Common myeloid progenitor, CD34-positive (primary cell): ENCODE measurements around the gene ZNRF2.
"Not testable (repeated sequence)": the region's sequence is repeated elsewhere in the genome, so short reads cannot be mapped to it uniquely, and the experiment has no call there.

ENCODE experiments used
- CTCF ChIA-PET: fragments of 350-600 bp; sonication (Branson Sonifier 250); formaldehyde crosslinking; loops from one replicate; lab custom pipeline; 2021; ENCODE audit warnings: antibody characterized with exemption; lab: Charles Lee
- POLR2A ChIA-PET: fragments of 350-600 bp; sonication (Branson Sonifier 250); formaldehyde crosslinking; loops from one replicate; lab custom pipeline; 2021; ENCODE audit warnings: antibody characterized with exemption; lab: Charles Lee
- DNase-seq, 3 donors: peaks; one replicate each; pipeline versions ENCODE4 v3.0.0 to v3.0.0-alpha.2; 2013
- H3K27ac ChIP-seq, 2 experiments: 1 replicate in 1 of 2; 2 replicates in 1 of 2; pipeline ENCODE4 v1.7.0; 2013; ENCODE audit warnings: inconsistent platforms in 2 of 2, low read length in 2 of 2, mild to moderate bottlenecking in 2 of 2, low read depth in 1 of 2, moderate library complexity in 1 of 2; ENCODE audit not compliant: severe bottlenecking in 2 of 2, insufficient read depth in 1 of 2, poor library complexity in 1 of 2
- H3K27me3 ChIP-seq, 5 experiments: replicated peaks in 2 of 5; 1 replicate in 3 of 5; 2 replicates in 2 of 5; pipeline versions ENCODE4 v1.6.1 to v1.7.0; 2013; ENCODE audit warnings: low read length in 4 of 5, mild to moderate bottlenecking in 2 of 5, moderate library complexity in 2 of 5, inconsistent platforms in 1 of 5; ENCODE audit not compliant: insufficient read depth in 5 of 5, control insufficient read depth in 4 of 5
- H3K36me3 ChIP-seq, 4 experiments: 1 replicate in 2 of 4; 2 replicates in 2 of 4; pipeline versions ENCODE4 v1.6.1 to v1.7.0; 2013; ENCODE audit warnings: low read length in 3 of 4, control low read depth in 1 of 4, mild to moderate bottlenecking in 1 of 4; ENCODE audit not compliant: control insufficient read depth in 4 of 4, insufficient read depth in 4 of 4
- H3K4me1 ChIP-seq, 4 experiments: 1 replicate in 3 of 4; 2 replicates in 1 of 4; pipeline versions ENCODE4 v1.6.1 to v1.7.1; 2013; ENCODE audit warnings: low read length in 3 of 4, mild to moderate bottlenecking in 3 of 4, control low read depth in 1 of 4, inconsistent platforms in 1 of 4, moderate library complexity in 1 of 4; ENCODE audit not compliant: control insufficient read depth in 4 of 4, insufficient read depth in 4 of 4; ENCODE audit errors: control extremely low read depth in 1 of 4
- H3K4me3 ChIP-seq, 7 experiments: 1 replicate in 4 of 7; 2 replicates in 3 of 7; pipeline versions ENCODE4 v1.5.1 to v1.7.0; 2013; ENCODE audit warnings: mild to moderate bottlenecking in 7 of 7, low read length in 6 of 7, moderate library complexity in 6 of 7, inconsistent platforms in 2 of 7, low read depth in 2 of 7, control low read depth in 1 of 7; ENCODE audit not compliant: insufficient read depth in 4 of 7, control insufficient read depth in 1 of 7; ENCODE audit errors: extremely low read depth in 1 of 7
- H3K9me3 ChIP-seq, 5 experiments: 1 replicate in 4 of 5; 2 replicates in 1 of 5; pipeline versions ENCODE4 v1.6.1 to v1.7.1; 2013; ENCODE audit warnings: low read length in 4 of 5, mild to moderate bottlenecking in 2 of 5, inconsistent platforms in 1 of 5, low read depth in 1 of 5, moderate library complexity in 1 of 5; ENCODE audit not compliant: control insufficient read depth in 4 of 5, insufficient read depth in 2 of 5; ENCODE audit errors: control extremely low read depth in 1 of 5
- WGBS: methylation state at CpG from one replicate; pipeline ENCODE4 v1.1.5; 2013; ENCODE audit not compliant: insufficient coverage; 5-methylcytosine and 5-hydroxymethylcytosine counted together

The ZNRF2 gene

GRCh38 chr7:30285067-30285535, 704 bp downstream of the ZNRF2 start:
- no peaks in the 10 kb centered on the region for H3K36me3 ChIP-seq
- WGBS: 0% methylated on average over 50 of the region's 72 CpGs
- peaks cover 0 to 7% (median 3%) of the 10 kb centered on the region in 5 experiments for H3K9me3 ChIP-seq
- peaks cover 6 to 21% (median 7%) of the 10 kb centered on the region in 4 experiments for H3K4me1 ChIP-seq
- peak overlapping the region; percentile 58 to 74 for H3K27ac ChIP-seq
- no peaks in the 10 kb centered on the region for H3K27me3 ChIP-seq
- DNase-seq: peak in 1 of 3 donors; percentile 28
- ChIA-PET POLR2A (interaction anchor here (1.3 kb wide), 1 partner anchor 193 kb away, joined by 3 read pairs; no protein-coding TSS in a partner anchor), CTCF (interaction anchor here (1.2 kb wide), 1 partner anchor 9 kb away, joined by 3 read pairs; no protein-coding TSS in a partner anchor)
- peak overlapping the region; percentile 84 to 95 (median 91) for H3K4me3 ChIP-seq

- H3K4me3 ChIP-seq: peak overlapping the region; percentile 84 to 95 (median 91)
- POLR2A ChIA-PET: no interaction called here
- H3K27ac ChIP-seq: peak overlapping the region; percentile 25 to 81
Observed at GRCh38 chr7:30285536-30286284, 1.3 kb downstream of the ZNRF2 start.

GRCh38 chr7:30286749-30287148, 2.4 kb downstream of the ZNRF2 start:
- Histone ChIP-seq H3K4me3 (peak overlapping the region in 6 of 7 experiments; percentile 84 to 95 (median 90)), H3K27ac (peak overlapping the region in 1 of 2 experiments; percentile 81), H3K9me3 (peaks cover 0 to 7% (median 4%) of the 10 kb centered on the region in 5 experiments), H3K4me1 (peaks cover 6 to 25% (median 7%) of the 10 kb centered on the region in 4 experiments), H3K36me3 (peaks cover 0 to 4% (median 0%) of the 10 kb centered on the region in 4 experiments), H3K27me3 (no peaks in the 10 kb centered on the region)
- 93% methylated on average over 3 of the region's 11 CpGs for WGBS
- CTCF ChIA-PET: no interaction called here
- POLR2A ChIA-PET: no interaction called here
- DNase-seq: no peak

More at GRCh38 chr7:30285536-30286284, 1.3 kb downstream of the ZNRF2 start:
- no peaks in the 10 kb centered on the region for H3K36me3 ChIP-seq
- DNase-seq: peak; percentile 64 to 92 (median 87)
- H3K9me3 ChIP-seq: peaks cover 0 to 7% (median 4%) of the 10 kb centered on the region in 5 experiments
- H3K4me1 ChIP-seq: peaks cover 6 to 25% (median 7%) of the 10 kb centered on the region in 4 experiments
- CTCF ChIA-PET: interaction anchor here (1.2 kb wide), 1 partner anchor 10 kb away, joined by 3 read pairs; no protein-coding TSS in a partner anchor
- H3K27me3 ChIP-seq: no peaks in the 10 kb centered on the region
- WGBS: 0% methylated on average over 72 of the region's 79 CpGs

- H3K27ac ChIP-seq, H3K36me3 ChIP-seq, H3K9me3 ChIP-seq, DNase-seq, H3K27me3 ChIP-seq, POLR2A ChIA-PET: not testable (repeated sequence)
- H3K4me3 ChIP-seq: peak overlapping the region in 1 of 7 experiments; percentile 12
- H3K4me1 ChIP-seq: peaks cover 6 to 25% (median 7%) of the 10 kb centered on the region in 4 experiments
- WGBS: 100% methylated on average over 1 of the region's 3 CpGs
- CTCF ChIA-PET: interaction anchor here (0.5 kb wide), 1 partner anchor 43 kb away, joined by 3 read pairs; no protein-coding TSS in a partner anchor
Observed at GRCh38 chr7:30287625-30288024, 3.2 kb downstream of the ZNRF2 start.

GRCh38 chr7:30289634-30290033, 5.2 kb downstream of the ZNRF2 start:
- CTCF ChIA-PET: interaction anchor here (0.9 kb wide), 1 partner anchor 19 kb away, joined by 4 read pairs; no protein-coding TSS in a partner anchor
- H3K9me3 ChIP-seq, H3K36me3 ChIP-seq, POLR2A ChIA-PET, H3K4me3 ChIP-seq, DNase-seq, H3K27ac ChIP-seq, H3K27me3 ChIP-seq: not testable (repeated sequence)
- WGBS: no CpG with 5 or more reads among the region's 2 CpGs
- H3K4me1 ChIP-seq: peaks cover 0 to 16% (median 4%) of the 10 kb centered on the region in 4 experiments

GRCh38 chr7:30290317-30290716, 5.9 kb downstream of the ZNRF2 start:
- peaks cover 2 to 20% (median 6%) of the 10 kb centered on the region in 4 experiments for H3K4me1 ChIP-seq
- 92% methylated on average over 1 of the region's 3 CpGs for WGBS
- H3K4me3 ChIP-seq, H3K36me3 ChIP-seq, H3K27me3 ChIP-seq, DNase-seq, POLR2A ChIA-PET, H3K27ac ChIP-seq, H3K9me3 ChIP-seq: not testable (repeated sequence)
- CTCF ChIA-PET: interaction anchor here (0.9 to 1.2 kb wide), 2 partner anchors 18 to 159 kb away, joined by 3 to 4 read pairs; no protein-coding TSS in a partner anchor
